Tibial nerve (tissue), 4 donors: ENCODE results near the gene CYTH3. TPM values are rescaled to one million over a fixed set of nuclear protein-coding genes. Genes with fewer than 3 reads are reported as not detected.

Source experiments
- DNase-seq, 2 donors: peaks; one replicate each; pipeline ENCODE4 v3.0.0-alpha.2; 2019; ENCODE audit warnings: low spot score in 2 of 2
- H3K27ac ChIP-seq, 4 donors: fragments of 200-600 bp; sonication (generic) in 3 of 4; one replicate each; pipeline ENCODE4 v1.5.1; 2017 to 2019; ENCODE audit warnings: mild to moderate bottlenecking in 1 of 4
- H3K27me3 ChIP-seq, 2 donors: fragments of 200-600 bp; sonication (generic) in 1 of 2; one replicate each; pipeline versions ENCODE4 v1.5.1 to v1.6.0; 2017 to 2019
- H3K36me3 ChIP-seq, 3 donors: fragments of 200-600 bp; sonication (generic); one replicate each; pipeline ENCODE4 v1.5.1; 2018 to 2019
- H3K4me1 ChIP-seq, 4 donors: fragments of 200-600 bp; sonication (generic) in 3 of 4; one replicate each; pipeline ENCODE4 v1.5.1; 2017 to 2019
- H3K4me3 ChIP-seq, 4 donors: fragments of 200-600 bp; sonication (generic) in 3 of 4; one replicate each; pipeline ENCODE4 v1.5.1; 2017 to 2019; ENCODE audit warnings: mild to moderate bottlenecking in 1 of 4, moderate library complexity in 1 of 4
- H3K9me3 ChIP-seq, 4 donors: fragments of 200-600 bp; sonication (generic) in 3 of 4; one replicate each; pipeline ENCODE4 v1.5.1; 2017 to 2019
- CTCF ChIP-seq, 5 experiments: fragments of 200-600 bp in 3 of 5; fragments of 450-650 bp in 2 of 5; sonication (generic) in 3 of 5; IDR thresholded peaks; one replicate each; pipeline ENCODE4 v1.5.1; 2016 to 2019; ENCODE audit warnings: antibody characterized with exemption in 5 of 5, mild to moderate bottlenecking in 3 of 5, moderate library complexity in 2 of 5
- EP300 ChIP-seq, 2 donors: sonication (generic); formaldehyde crosslinking; IDR thresholded peaks; one replicate each; pipeline ENCODE4 v1.6.1; 2017; ENCODE audit warnings: antibody characterized with exemption in 2 of 2, mild to moderate bottlenecking in 1 of 2
- POLR2A ChIP-seq, 2 donors: fragments of 450-650 bp; IDR thresholded peaks; one replicate each; pipeline ENCODE4 v1.6.1; 2017; ENCODE audit warnings: antibody characterized with exemption in 2 of 2, mild to moderate bottlenecking in 2 of 2, moderate library complexity in 2 of 2
- WGBS, 2 donors: methylation state at CpG; one replicate each; pipeline ENCODE4 v1.1.5; 2018; 5-methylcytosine and 5-hydroxymethylcytosine counted together
- total RNA-seq, 4 donors: library from RNA; depleted of rRNA; stranded (reverse); fragments of >200 nt; gene quantifications; one replicate each; pipeline ENCODE4 v1.1.0, GENCODE V29; 2016

CYTH3 gene
- total RNA-seq, 4 donors from 2014 or later = 49.2 to 61.2 (median 53.2) TPM

- no peaks in the 10 kb centered on the region for H3K36me3 ChIP-seq
- 69 to 75% methylated on average over 7 of the region's 7 CpGs for WGBS, 2 donors
- no peak overlapping the region for H3K4me3 ChIP-seq
- no peaks in the 10 kb centered on the region for H3K27me3 ChIP-seq
- no peaks in the 10 kb centered on the region for H3K9me3 ChIP-seq
- peaks cover 0 to 76% (median 11%) of the 10 kb centered on the region in 4 donors for H3K4me1 ChIP-seq
- DNase-seq = no peak
- TF ChIP-seq POLR2A (IDR thresholded peaks at IDR 0.05) = no peak
- TF ChIP-seq CTCF (IDR thresholded peaks at IDR 0.05) = no peak
- no peak for TF ChIP-seq EP300 (IDR thresholded peaks at IDR 0.05)
- no peak overlapping the region for H3K27ac ChIP-seq
Measured at GRCh38 chr7:6266699-6267098, 5.7 kb downstream of the CYTH3 start.

- H3K4me1 ChIP-seq = peaks cover 0 to 84% (median 38%) of the 10 kb centered on the region in 4 donors
- no peaks in the 10 kb centered on the region for H3K27me3 ChIP-seq
- TF ChIP-seq POLR2A (IDR thresholded peaks at IDR 0.05) = no peak
- no peak for TF ChIP-seq EP300 (IDR thresholded peaks at IDR 0.05)
- no peaks in the 10 kb centered on the region for H3K9me3 ChIP-seq
- no peak for DNase-seq
- H3K36me3 ChIP-seq = no peaks in the 10 kb centered on the region
- peak overlapping the region in 2 of 4 donors; percentile 1 to 12 for H3K27ac ChIP-seq
- no peak overlapping the region for H3K4me3 ChIP-seq
Measured at GRCh38 chr7:6262221-6262620, 10.2 kb downstream of the CYTH3 start.

- WGBS, 2 donors = 60 to 68% methylated on average over 2 of the region's 2 CpGs
- TF ChIP-seq CTCF (IDR thresholded peaks at IDR 0.05) (no peak), EP300 (IDR thresholded peaks at IDR 0.05) (no peak), POLR2A (IDR thresholded peaks at IDR 0.05) (no peak)
- H3K4me3 ChIP-seq = no peak overlapping the region
- H3K4me1 ChIP-seq = peaks cover 0 to 84% (median 42%) of the 10 kb centered on the region in 4 donors
- peak overlapping the region in 2 of 4 donors; percentile 1 to 78 for H3K27ac ChIP-seq
- H3K27me3 ChIP-seq = no peaks in the 10 kb centered on the region
- no peaks in the 10 kb centered on the region for H3K9me3 ChIP-seq
- no peak for DNase-seq
- no peaks in the 10 kb centered on the region for H3K36me3 ChIP-seq
Measured at GRCh38 chr7:6261699-6262098, 10.7 kb downstream of the CYTH3 start.

GRCh38 chr7:6260291-6261187, 11.9 kb downstream of the CYTH3 start:
- no peak for TF ChIP-seq POLR2A (IDR thresholded peaks at IDR 0.05)
- Histone ChIP-seq H3K9me3 (no peaks in the 10 kb centered on the region), H3K27me3 (no peaks in the 10 kb centered on the region), H3K4me1 (peaks cover 0 to 84% (median 51%) of the 10 kb centered on the region in 4 donors), H3K36me3 (no peaks in the 10 kb centered on the region), H3K4me3 (no peak overlapping the region), H3K27ac (peak overlapping the region in 3 of 4 donors; percentile 31 to 78 (median 71))
- DNase-seq = no peak
- 58 to 61% methylated on average over 6 of the region's 6 CpGs for WGBS, 2 donors

- H3K27ac ChIP-seq = peak overlapping the region in 3 of 4 donors; percentile 41 to 91 (median 78)
- no peak for TF ChIP-seq CTCF (IDR thresholded peaks at IDR 0.05)
- no peak for TF ChIP-seq POLR2A (IDR thresholded peaks at IDR 0.05)
- TF ChIP-seq EP300 (IDR thresholded peaks at IDR 0.05) = no peak
- DNase-seq = no peak
- no peaks in the 10 kb centered on the region for H3K36me3 ChIP-seq
- 28% methylated on average over 3 of the region's 3 CpGs for WGBS, 2 donors
- no peaks in the 10 kb centered on the region for H3K27me3 ChIP-seq
- H3K4me1 ChIP-seq = peaks cover 0 to 88% (median 61%) of the 10 kb centered on the region in 4 donors
- no peak overlapping the region for H3K4me3 ChIP-seq
- H3K9me3 ChIP-seq = no peaks in the 10 kb centered on the region
Measured at GRCh38 chr7:6259257-6259656, 13.2 kb downstream of the CYTH3 start.
